Progenitor cell of endocrine pancreas (in vitro differentiated cells): ENCODE results near the gene SH3RF2. TPM values are rescaled to one million over a fixed set of nuclear protein-coding genes. Genes with fewer than 3 reads are reported as not detected.

Experiments
- DNase-seq: peaks from one replicate; pipeline ENCODE4 v3.0.0; 2021; ENCODE audit warnings: low spot score; ENCODE audit not compliant: unreplicated experiment
- H3K27ac Mint-ChIP-seq: 2 replicates; pipeline ENCODE4 v1.8.0; 2021; ENCODE audit warnings: mild to moderate bottlenecking, moderate library complexity, mixed read lengths
- H3K27me3 Mint-ChIP-seq: 2 replicates; pipeline ENCODE4 v1.8.0; 2021; ENCODE audit warnings: mixed read lengths
- H3K36me3 Mint-ChIP-seq: 2 replicates; pipeline ENCODE4 v1.8.0; 2022; ENCODE audit warnings: mixed read lengths; ENCODE audit not compliant: insufficient read depth
- H3K4me1 Mint-ChIP-seq: 2 replicates; pipeline ENCODE4 v1.8.0; 2021; ENCODE audit warnings: low read depth, mixed read lengths
- H3K4me3 Mint-ChIP-seq: 2 replicates; pipeline ENCODE4 v1.8.0; 2021; ENCODE audit warnings: low read depth, mild to moderate bottlenecking, moderate library complexity, mixed read lengths
- H3K9me3 Mint-ChIP-seq: 2 replicates; pipeline ENCODE4 v1.8.0; 2021; ENCODE audit warnings: low read depth, mixed read lengths
- CTCF ChIP-seq: fragments of 200-600 bp; sonication (generic); IDR thresholded peaks from one replicate; pipeline ENCODE4 v1.5.0; 2021; ENCODE audit warnings: antibody characterized with exemption, mild to moderate bottlenecking; ENCODE audit not compliant: unreplicated experiment
- total RNA-seq: library from RNA; stranded (reverse); gene quantifications from 2 replicates; pipeline ENCODE4 v1.2.1, GENCODE V29; 2021

SH3RF2 gene
- total RNA-seq, 1 donor from 2014 or later: 17.6 TPM

GRCh38 chr5:146068206-146068605 is 131.8 kb downstream of the SH3RF2 start:
- no peak for DNase-seq
- Mint-ChIP-seq H3K36me3 (peaks cover 5% of the 10 kb centered on the region), H3K27ac (no peak overlapping the region), H3K4me3 (no peak overlapping the region), H3K27me3 (peaks cover 9% of the 10 kb centered on the region), H3K9me3 (no peaks in the 10 kb centered on the region), H3K4me1 (peaks cover 5% of the 10 kb centered on the region)
- no peak for TF ChIP-seq CTCF

GRCh38 chr5:146068977-146069779 is 132.8 kb downstream of the SH3RF2 start:
- Mint-ChIP-seq H3K4me1 (peaks cover 10% of the 10 kb centered on the region), H3K27ac (no peak overlapping the region), H3K27me3 (peaks cover 17% of the 10 kb centered on the region)

GRCh38 chr5:146069780-146070099 is 133.4 kb downstream of the SH3RF2 start:
- no peak for DNase-seq
- H3K27me3 Mint-ChIP-seq: peaks cover 21% of the 10 kb centered on the region
- H3K27ac Mint-ChIP-seq: no peak overlapping the region
- no peaks in the 10 kb centered on the region for H3K9me3 Mint-ChIP-seq
- H3K4me3 Mint-ChIP-seq: no peak overlapping the region
- TF ChIP-seq CTCF: no peak
- H3K4me1 Mint-ChIP-seq: peaks cover 10% of the 10 kb centered on the region
- H3K36me3 Mint-ChIP-seq: peaks cover 5% of the 10 kb centered on the region

More at GRCh38 chr5:146068977-146069779, 132.8 kb downstream of the SH3RF2 start:
- Mint-ChIP-seq H3K4me3 (no peak overlapping the region), H3K9me3 (no peaks in the 10 kb centered on the region), H3K36me3 (peaks cover 5% of the 10 kb centered on the region)
- TF ChIP-seq CTCF: no peak
- no peak for DNase-seq

- DNase-seq: no peak
- H3K36me3 Mint-ChIP-seq: peaks cover 2% of the 10 kb centered on the region
- H3K4me1 Mint-ChIP-seq: peaks cover 8% of the 10 kb centered on the region
- peaks cover 22% of the 10 kb centered on the region for H3K27me3 Mint-ChIP-seq
- no peak for TF ChIP-seq CTCF
- H3K4me3 Mint-ChIP-seq: no peak overlapping the region
- no peaks in the 10 kb centered on the region for H3K9me3 Mint-ChIP-seq
- H3K27ac Mint-ChIP-seq: no peak overlapping the region
Measured at GRCh38 chr5:146070746-146071145, 134.4 kb downstream of the SH3RF2 start.

GRCh38 chr5:146071171-146071570 is 134.8 kb downstream of the SH3RF2 start:
- H3K9me3 Mint-ChIP-seq: no peaks in the 10 kb centered on the region
- DNase-seq: no peak
- no peak overlapping the region for H3K27ac Mint-ChIP-seq
- peaks cover 1% of the 10 kb centered on the region for H3K36me3 Mint-ChIP-seq
- no peak overlapping the region for H3K4me3 Mint-ChIP-seq
- peaks cover 26% of the 10 kb centered on the region for H3K27me3 Mint-ChIP-seq
- peaks cover 8% of the 10 kb centered on the region for H3K4me1 Mint-ChIP-seq
- no peak for TF ChIP-seq CTCF
